GM06990 (cell line): Measurements from ENCODE around the gene ANKRD16.

Experiments used
- DNase-seq: peaks from one replicate; pipeline ENCODE4 v3.0.0-alpha.2; 2011; ENCODE audit not compliant: insufficient read length; ENCODE audit errors: extremely low read depth
- H3K27me3 ChIP-seq: replicated peaks from 2 replicates; pipeline ENCODE4 v1.6.0; 2011; ENCODE audit warnings: low read length; ENCODE audit not compliant: control insufficient read depth, insufficient read depth
- H3K36me3 ChIP-seq: 2 replicates; pipeline ENCODE4 v1.5.1; 2011; ENCODE audit warnings: low read length; ENCODE audit not compliant: control insufficient read depth, insufficient read depth
- H3K4me3 ChIP-seq: replicated peaks from 2 replicates; pipeline ENCODE4 v1.5.1; 2011; ENCODE audit warnings: low read depth, mild to moderate bottlenecking, control low read depth, low read length
- TF ChIP-seq, protein P1 (sequence below): IDR thresholded peaks from 2 replicates; pipeline ENCODE4 v1.5.1; 2011; ENCODE audit warnings: low read length, control low read depth, mild to moderate bottlenecking, inconsistent platforms; ENCODE audit not compliant: insufficient read depth, poor library complexity, severe bottlenecking

Gene ANKRD16

DNA sequence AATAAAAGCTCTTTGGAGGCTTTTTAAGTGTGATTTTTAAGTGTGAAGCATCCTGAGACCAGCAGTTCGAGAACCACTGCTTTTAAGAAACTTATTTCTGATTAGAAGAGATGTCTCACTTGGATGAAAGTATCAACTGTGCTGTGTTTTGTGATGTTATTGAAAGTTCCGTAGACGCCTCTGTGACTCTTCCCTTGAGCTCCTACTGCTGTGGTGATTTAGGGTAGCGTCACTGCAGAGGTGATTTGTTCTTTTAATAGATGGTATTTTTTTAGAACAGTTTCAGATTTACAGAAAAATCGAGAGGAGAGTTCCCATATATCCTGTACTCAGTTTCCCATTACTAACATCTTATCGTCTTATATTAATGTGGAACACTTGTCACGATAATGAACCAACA, 29.9 kb upstream of the ANKRD16 start:
- DNase-seq: no peak
- peaks cover 45% of the 10 kb centered on the region for H3K36me3 ChIP-seq
- no peaks in the 10 kb centered on the region for H3K27me3 ChIP-seq
- no peak overlapping the region for H3K4me3 ChIP-seq
- TF ChIP-seq, protein P1, sequence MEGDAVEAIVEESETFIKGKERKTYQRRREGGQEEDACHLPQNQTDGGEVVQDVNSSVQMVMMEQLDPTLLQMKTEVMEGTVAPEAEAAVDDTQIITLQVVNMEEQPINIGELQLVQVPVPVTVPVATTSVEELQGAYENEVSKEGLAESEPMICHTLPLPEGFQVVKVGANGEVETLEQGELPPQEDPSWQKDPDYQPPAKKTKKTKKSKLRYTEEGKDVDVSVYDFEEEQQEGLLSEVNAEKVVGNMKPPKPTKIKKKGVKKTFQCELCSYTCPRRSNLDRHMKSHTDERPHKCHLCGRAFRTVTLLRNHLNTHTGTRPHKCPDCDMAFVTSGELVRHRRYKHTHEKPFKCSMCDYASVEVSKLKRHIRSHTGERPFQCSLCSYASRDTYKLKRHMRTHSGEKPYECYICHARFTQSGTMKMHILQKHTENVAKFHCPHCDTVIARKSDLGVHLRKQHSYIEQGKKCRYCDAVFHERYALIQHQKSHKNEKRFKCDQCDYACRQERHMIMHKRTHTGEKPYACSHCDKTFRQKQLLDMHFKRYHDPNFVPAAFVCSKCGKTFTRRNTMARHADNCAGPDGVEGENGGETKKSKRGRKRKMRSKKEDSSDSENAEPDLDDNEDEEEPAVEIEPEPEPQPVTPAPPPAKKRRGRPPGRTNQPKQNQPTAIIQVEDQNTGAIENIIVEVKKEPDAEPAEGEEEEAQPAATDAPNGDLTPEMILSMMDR: no peak

DNA sequence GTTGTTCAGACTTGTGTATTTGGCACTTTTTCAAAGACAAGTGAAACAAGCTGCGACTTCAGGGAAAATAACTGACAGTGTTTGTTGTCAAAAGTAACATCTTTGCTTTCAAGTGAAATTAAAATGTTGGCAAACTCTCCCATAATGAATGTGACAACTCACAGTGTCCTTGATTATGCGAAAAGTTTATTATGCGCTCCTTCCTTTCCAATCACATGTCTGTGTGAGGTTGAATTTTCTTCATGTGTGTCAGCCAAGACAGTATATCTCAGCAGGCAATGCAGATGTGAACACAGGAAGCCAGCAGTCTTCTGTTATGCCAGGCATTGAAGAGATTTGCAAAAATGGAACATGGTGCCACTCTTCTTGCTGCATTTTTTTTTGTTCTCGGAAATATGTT, 29.1 kb upstream of the ANKRD16 start:
- H3K4me3 ChIP-seq: no peak overlapping the region
- no peak for DNase-seq
- no peaks in the 10 kb centered on the region for H3K27me3 ChIP-seq
- H3K36me3 ChIP-seq: peaks cover 45% of the 10 kb centered on the region
- TF ChIP-seq, protein P1: no peak

DNA sequence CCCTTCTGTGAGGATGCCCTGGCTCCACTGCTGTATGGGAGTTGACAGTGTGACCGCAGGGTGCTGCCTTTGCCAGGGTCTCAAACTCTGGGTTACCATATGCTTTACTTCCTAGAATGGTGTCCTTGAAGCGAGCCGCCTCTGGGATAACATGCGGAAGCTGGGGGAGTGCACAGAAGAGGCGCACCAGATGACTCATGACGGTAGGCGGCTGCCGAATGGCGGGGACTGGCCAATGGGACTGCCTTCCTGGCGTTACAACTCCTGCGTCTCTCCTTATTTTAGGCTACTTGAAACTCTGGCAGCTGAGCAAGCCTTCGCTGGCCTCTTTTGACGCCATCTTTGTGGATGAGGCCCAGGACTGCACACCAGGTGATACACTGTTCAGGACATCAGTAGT, 27.6 kb upstream of the ANKRD16 start:
- TF ChIP-seq, protein P1: no peak
- Histone ChIP-seq H3K4me3 (no peak overlapping the region), H3K27me3 (no peaks in the 10 kb centered on the region), H3K36me3 (peaks cover 47% of the 10 kb centered on the region)
- DNase-seq: no peak

DNA sequence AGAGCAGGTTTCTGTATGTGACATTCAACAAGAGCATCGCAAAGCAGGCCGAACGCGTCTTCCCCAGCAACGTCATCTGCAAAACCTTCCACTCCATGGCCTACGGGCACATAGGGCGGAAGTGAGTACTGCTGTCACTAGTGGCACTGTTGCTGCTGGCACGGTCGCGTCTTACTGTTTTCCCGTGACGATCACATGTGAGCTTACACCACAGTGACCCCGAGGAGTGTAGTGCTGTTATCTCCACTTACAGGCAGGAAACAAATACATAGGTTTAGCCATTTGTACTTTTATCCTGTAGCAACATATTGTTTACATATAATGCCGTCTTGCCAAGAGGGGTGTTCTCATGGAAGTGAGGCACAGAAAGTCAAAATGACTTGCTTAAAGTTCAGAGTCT, 25.8 kb upstream of the ANKRD16 start:
- H3K36me3 ChIP-seq: peaks cover 42% of the 10 kb centered on the region
- H3K4me3 ChIP-seq: no peak overlapping the region
- no peak for DNase-seq
- TF ChIP-seq, protein P1: no peak
- H3K27me3 ChIP-seq: no peaks in the 10 kb centered on the region

DNA sequence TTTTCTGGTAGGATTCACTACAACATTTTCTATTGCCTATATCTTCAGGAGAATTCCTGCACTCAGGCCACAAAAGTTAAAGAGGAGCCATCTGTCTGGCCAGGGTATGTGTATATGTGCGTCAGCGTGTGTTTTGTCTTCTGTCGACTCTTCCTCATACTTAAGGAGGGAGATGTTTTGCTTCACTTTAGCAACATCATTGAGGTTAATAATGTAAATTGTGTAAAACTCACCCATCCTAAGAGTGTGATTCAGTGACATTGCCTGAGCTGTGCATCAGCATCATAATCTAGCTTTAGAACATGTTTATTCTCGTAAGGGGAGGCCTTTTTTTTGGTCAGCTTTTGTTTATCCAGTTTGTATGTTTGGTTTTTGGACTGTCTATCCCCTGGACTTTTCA, 24.0 kb upstream of the ANKRD16 start:
- TF ChIP-seq, protein P1: no peak
- H3K27me3 ChIP-seq: no peaks in the 10 kb centered on the region
- peaks cover 44% of the 10 kb centered on the region for H3K36me3 ChIP-seq
- no peak overlapping the region for H3K4me3 ChIP-seq
- no peak for DNase-seq

DNA sequence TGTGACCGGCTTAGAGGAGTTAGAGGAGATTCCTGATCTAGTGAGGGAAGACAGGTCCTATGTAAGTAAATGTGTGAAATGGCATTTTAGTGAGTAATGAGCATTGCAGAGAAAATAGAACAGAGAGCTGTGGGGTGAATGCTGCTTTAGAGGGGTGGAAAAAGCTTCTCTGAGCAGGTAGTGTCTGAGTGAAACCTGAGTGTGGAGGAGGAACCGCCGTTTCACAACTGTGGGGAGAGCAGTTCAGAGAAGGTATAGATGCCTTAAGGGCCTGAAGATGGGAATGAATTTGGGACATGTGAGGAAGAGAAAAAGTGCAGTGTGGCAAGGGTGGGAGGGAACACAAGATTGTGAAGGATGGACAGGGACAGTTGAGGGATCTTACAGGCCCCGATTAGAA, 22.0 kb upstream of the ANKRD16 start:
- Histone ChIP-seq H3K4me3 (no peak overlapping the region), H3K36me3 (peaks cover 37% of the 10 kb centered on the region), H3K27me3 (no peaks in the 10 kb centered on the region)
- no peak for DNase-seq
- TF ChIP-seq, protein P1: no peak
